HG03280 (cell line): ENCODE measurements around the gene MAL.

Experiments
- ATAC-seq: cut with Tn5 transposase; IDR thresholded peaks from one replicate; pipeline ENCODE4 v1.9.1; 2021; ENCODE audit warnings: mild to moderate bottlenecking, moderate library complexity; ENCODE audit not compliant: unreplicated experiment

The MAL gene

DNA sequence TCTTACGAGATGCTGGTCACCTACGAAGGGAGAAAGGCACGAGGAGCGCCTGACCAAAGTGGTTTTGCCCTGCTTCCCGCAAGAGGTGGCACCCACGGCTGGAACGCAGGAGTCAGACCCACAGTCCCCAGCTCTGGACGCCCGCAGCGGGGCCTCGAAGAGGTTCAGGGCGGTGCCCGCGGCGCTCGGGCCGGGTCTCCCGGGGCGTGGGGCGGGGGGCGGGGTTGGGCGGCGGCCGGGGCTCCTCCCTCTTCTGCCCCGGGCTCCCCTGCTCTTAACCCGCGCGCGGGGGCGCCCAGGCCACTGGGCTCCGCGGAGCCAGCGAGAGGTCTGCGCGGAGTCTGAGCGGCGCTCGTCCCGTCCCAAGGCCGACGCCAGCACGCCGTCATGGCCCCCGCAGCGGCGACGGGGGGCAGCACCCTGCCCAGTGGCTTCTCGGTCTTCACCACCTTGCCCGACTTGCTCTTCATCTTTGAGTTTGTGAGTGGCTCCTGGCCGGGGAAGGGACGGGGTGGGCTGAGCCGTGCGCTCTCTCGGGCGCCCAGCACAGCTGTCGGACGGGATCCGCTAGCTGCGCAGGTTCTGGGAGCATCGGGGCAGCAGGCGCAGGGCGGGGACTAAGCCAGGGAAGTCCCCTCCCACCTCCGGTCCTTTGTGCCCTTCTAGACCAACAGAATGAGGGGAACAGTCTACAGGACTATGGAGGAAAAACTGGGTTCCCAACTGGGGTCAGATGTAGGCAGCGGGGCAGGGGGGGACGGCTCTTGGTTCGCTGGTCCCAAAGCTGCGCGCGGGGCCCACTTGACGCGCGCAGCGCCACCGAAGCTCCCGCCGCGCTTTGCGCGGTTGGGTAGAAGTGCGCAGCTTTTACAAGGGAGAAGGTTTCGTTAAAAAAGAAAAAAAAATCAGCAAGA is at the start of gene MAL:
MAL (plus strand) TSS at position 303 of the 914 bp plus-strand sequence; CDS start at position 388, 85 bp downstream.
- ATAC-seq = no peak

- ATAC-seq = no peak
These were observed 47.7 kb upstream of the MAL start for GRCh38 chr2:94977826-94978225.

DNA sequence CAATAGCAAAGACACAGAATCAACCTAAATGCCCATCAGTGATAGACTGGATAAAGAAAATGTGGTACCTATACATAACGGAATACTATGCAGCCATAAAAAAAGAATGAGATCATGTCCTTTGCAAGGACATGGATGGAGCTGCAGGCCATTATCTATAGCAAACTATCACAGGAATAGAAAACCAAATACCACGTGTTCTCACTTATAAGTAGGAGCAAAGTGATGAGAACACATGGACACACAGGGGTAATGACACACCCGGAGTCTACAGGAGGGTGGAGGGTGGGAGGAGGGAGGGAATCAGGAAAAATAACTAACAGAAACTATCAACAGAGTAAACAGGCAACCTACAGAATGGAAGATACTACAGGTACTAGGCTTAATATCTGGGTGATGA is 46.6 kb upstream of the MAL start:
- no peak for ATAC-seq

- no peak for ATAC-seq
These were observed 45.8 kb upstream of the MAL start for GRCh38 chr2:94979406-94980375.

GRCh38 chr2:94980406-94980805 is 45.1 kb upstream of the MAL start:
- no peak for ATAC-seq

- ATAC-seq = no peak
These were observed 43.4 kb upstream of the MAL start for GRCh38 chr2:94982156-94982555.

GRCh38 chr2:94982675-94983074 is 42.8 kb upstream of the MAL start:
- no peak for ATAC-seq

DNA sequence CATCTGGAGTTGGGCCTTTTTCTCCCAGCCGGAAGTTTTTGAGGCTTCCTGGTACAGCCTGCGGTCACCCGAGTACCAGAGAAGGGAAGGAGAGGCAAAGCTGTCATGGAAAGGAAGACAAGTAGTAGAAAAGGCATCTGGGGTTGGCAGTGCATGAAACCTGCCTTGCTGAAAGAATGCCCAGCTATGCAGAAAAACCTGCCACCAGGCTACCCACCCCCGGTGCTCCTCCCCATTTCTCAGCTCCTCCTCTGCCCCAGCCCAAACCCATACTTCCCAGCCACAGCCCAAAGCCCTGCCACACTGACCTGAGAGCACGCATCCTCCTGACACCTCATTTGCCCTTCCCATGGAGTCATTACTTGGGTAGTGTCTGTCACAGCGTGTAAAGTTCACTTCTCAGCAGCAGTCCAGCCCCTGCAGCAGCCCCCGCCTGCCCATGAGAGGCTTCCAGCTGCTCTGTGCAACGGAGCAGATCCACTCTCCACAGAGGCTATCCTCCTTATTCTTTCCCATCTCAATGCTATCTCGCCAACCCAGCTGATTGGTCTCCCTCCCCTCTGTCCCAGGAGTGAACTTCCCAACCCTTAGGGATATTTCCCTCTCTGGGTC is 40.4 kb upstream of the MAL start:
- no peak for ATAC-seq

- no peak for ATAC-seq
These were observed 39.9 kb upstream of the MAL start for GRCh38 chr2:94985636-94986035.

DNA sequence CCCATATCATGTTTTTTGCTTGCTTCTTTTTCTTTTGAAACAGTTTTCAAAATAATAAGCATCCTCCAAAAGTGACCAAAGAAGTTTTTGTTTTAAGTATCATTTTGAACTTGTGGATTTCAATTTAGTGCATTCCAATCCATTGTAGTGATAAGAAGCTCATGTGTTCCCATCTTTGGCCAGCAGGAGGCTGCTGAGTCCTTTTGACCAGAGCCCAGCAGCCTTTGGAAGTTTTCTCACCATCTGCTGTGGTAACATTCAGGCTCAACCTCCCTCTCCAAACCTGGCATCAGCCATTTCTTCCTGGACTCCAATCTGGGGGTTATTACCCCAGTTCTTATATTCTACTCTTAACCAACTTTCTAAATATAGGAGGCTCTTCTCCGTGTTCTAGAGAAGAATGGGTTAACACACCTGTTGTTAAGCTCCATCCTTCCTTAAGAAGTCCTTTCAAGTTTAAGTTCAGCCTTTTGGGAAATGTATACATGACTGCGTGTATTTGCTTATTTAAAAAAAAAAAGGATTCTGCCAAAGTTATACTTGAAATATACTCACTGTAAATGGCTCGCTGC is 39.0 kb upstream of the MAL start:
- ATAC-seq = peak; percentile 63

DNA sequence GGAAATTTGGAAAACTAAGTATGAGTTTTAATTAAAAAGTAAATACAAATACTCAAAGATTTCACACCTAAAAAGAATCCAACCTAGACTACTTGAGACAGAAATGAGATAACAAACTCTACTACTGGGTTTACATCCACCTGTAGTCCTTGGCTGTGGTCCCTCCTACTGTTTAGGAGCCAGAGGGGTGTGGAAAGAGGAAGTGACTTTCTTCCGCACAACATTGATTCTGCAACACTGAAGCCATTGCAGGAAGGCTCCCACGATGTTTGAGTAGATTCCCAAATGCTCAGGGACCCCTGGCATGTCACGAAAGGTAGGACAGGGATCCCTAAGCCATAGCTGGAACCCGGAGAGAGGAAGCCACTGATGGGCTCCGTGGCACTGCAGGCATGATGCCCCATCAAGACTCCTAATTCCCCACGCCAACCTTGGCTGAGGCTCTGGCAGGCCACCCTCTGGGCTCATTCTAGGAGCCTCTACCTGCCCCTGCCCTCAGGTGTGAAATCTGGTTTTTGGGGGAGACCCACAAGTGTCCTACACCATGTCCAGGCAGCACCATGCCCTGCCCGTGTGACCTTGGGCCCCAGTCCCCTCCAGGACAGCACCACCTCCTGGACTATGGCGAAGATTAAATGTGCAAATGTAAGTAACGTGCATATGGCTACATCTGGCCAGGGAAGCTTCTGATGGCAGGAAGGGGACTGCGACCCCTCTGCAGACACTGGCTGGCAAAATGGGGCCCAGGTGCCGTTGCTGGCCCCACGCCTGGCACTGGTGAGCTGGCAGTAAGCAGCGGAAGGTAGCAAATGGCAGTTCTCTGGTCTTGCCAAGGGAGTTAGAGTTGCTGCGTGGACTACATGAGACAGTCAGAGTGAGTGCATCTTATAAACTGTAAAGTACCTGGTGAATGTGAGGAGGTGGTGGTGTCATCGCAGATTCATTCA is 38.2 kb upstream of the MAL start:
- ATAC-seq = no peak

GRCh38 chr2:94990956-94991355 is 34.6 kb upstream of the MAL start:
- ATAC-seq = no peak

- no peak for ATAC-seq
These were observed 33.1 kb upstream of the MAL start for GRCh38 chr2:94992360-94992759.

DNA sequence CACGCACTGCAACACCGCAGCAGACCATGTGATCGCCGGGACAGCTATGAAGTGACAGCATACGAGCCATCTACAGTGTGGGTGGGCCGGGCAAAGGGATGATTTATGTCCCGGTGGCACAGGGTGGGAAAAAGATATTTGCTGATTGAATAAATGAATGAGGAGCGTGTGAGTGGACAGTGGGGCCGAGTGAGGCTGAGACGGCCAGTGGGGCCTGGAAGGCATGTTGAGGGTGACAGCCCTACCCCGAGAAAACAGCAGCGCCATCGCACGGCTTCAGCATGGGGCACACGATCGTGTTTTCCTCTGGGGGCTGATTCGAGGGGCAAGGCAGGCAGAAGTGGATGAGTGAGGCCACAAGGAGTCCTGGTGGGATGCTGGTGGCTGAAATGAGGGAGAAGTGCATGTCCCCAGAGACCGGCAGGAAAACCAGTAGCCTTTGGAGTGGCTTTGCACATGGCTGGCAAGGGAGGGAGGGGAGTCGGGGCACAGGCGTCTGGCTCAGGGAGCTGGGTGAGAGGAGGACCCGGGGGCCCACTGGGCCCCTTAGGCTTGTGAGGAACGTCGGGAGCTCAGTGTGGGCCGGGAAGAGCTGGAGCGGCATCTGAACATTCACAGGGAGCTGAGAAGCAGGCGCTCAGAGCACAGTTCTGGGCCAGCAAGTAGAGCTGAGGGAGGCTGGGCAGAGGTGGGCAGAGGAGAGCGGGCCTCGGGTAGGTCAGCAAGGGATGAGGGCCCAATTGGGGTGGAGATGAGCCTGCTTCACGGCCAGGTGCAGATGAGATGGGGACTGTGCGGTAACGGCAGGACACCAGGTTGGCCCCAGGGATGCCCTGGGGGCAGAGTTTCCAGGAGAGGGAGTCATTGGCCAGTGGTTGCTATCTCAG is 32.1 kb upstream of the MAL start:
- ATAC-seq = no peak

- no peak for ATAC-seq
These were observed 31.2 kb upstream of the MAL start for GRCh38 chr2:94994063-94994913.

DNA sequence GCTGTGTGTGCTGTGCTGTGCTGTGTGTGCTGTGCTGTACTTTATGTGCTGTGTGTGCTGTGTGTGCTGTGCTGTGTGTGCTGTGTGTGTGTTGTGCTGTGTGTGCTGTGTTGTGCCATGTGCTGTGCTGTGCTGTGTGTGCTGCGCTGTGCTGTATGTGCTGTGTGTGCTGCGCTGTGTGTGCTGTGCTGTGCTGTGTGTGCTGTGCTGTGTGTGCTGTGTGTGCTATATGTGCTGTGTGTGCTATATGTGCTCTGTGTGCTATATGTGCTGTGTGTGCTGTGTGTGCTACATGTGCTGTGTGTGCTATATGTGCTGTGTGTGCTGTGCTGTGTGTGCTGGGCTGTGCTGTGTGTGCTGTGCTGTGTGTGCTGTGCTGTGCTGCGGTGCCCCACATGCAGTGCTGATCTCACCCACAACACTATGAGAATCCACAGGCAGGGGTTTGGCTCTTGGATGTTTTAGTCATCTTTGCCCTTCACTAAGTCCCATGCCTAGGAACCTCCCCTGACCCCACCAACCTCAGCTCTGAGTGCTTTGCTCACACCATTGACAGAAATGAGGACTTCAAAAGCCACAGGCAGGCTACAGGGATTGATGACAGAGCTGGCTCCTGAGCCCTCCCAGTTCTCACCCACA is 30.5 kb upstream of the MAL start:
- ATAC-seq = no peak

DNA sequence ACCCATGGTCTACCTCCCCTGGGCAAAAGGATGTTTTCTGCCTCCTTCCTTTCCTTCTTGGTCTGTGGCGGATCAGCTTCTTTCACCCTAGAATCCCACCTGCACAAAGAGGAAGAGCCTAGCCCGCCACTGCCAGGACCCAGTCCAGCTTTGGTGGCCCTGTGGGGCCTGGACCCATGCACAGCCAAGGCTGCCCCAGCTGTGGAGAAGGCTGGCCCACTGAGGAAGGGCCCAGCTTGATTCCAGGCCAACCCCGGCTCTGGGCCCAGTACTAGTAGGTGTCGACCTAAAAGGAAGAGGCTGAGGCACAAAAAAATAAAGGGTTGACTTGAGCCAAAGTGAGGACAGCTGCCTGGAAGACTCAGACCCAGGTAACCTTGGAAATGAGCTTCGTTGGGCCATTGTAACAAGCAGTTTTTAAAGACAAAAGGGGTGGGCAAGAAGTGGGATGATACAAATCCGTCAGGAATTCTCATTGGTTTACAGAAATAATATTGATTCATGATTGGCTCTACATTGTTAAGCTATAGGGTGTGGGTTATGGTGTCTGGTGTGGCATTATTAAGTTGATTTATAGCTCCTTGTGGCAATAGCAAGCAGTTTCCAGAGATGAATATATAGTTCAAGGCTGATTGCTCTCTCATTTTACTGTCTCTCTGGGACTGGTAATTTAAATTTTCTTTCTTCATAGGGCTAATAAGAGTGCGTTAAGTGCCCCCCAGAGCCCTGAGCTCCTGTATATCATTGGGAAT is 29.8 kb upstream of the MAL start:
- ATAC-seq = no peak
